Measurements from ENCODE around the gene NBL1. TPM values are rescaled to one million over a fixed set of nuclear protein-coding genes. Genes with fewer than 3 reads are reported as not detected.

Gene NBL1
- total and polyA plus RNA-seq, 2 of the 4 experiments (the other 2 are of a cell fraction), result 14.0 to 54.2 TPM

DNA sequence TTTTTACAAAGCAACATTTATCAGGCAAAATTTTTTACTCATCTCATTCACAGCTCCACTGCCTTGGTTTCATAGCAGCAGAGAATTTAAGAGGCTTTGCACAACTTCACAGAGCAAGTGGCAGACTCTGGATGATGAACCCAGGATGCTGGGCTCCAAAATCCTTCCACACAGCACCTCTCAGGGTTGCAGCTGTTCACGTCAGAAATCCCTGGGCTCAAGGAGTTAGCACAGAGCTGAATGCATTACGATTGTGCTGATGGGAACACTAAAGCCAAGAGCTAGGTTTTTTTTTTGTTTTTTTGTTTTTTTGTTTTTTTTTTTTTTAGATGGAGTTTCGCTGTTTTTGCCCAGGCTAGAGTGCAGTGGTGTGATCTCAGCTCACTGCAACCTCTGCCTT, 18.2 kb downstream of the NBL1 start:
- dilution Hi-C loops (cut with HindIII; ENCODE audit: low sequenced_read_pairs, unreplicated experiment), result no loop called here
- H3K36me3 ChIP-seq (ENCODE audit: control insufficient read depth, insufficient read depth, low read length), result peaks cover 12% of the 10 kb centered on the region; the same call in 1 of the 2 replicates
- no peak overlapping the region for H3K4me3 ChIP-seq (ENCODE audit: insufficient read depth, low read depth, low read length)
- intact Hi-C loops (cut with micrococcal nuclease), result loop anchor here (5.0 to 10.0 kb wide), 2 partner anchors 222 to 490 kb away; partner anchors contain the start of gene OTUD3
- H3K14ac ChIP-seq (replicated peaks; ENCODE audit: low read depth, low read length), result no peak overlapping the region
- BruUV-seq (replicated peaks), result no TSS peak
- in situ Hi-C loops (cut with MboI; ENCODE audit: low sequenced_read_pairs), result no loop called here
- H3K79me1 ChIP-seq (ENCODE audit: low read depth in 1 of 2, low read length in 2 of 2), result 0 out of 4 replicates have a peak, but pooled peaks cover 0 to 2% of the 10 kb centered on the region in 2 experiments
- no peak overlapping the region for H2AFZ ChIP-seq (replicated peaks; ENCODE audit: low read length, poor library complexity)
- ChIA-PET CTCF (interaction anchor here (0.6 to 2.5 kb wide), 7 partner anchors 9 to 43 kb away, joined by 3 to 27 read pairs (median 4); no protein-coding TSS in a partner anchor), POLR2A (ENCODE audit: unreplicated experiment) (no interaction called here)
- no peak overlapping the region for H2BK5ac ChIP-seq (ENCODE audit: low read depth, low read length, poor library complexity, severe bottlenecking)
- H4K20me1 ChIP-seq (ENCODE audit: insufficient read depth, low read length), result 0 out of 2 replicates have a peak, but pooled peaks cover 7% of the 10 kb centered on the region
- H3K9ac ChIP-seq (ENCODE audit: low read depth, low read length), result no peak overlapping the region
- DNase-seq (no peak), ATAC-seq (ENCODE audit: low read depth) (no peak)
- WGBS, 2 experiments (ENCODE audit: extremely low coverage in 2 of 2, insufficient read length in 1 of 2), result no CpG with 5 or more reads among the region's 3 CpGs
- H4K8ac ChIP-seq (ENCODE audit: low read depth in 2 of 2, low read length in 2 of 2), result no peak overlapping the region
- no peak overlapping the region for H3K23ac ChIP-seq (ENCODE audit: low read depth, low read length)
- H2BK120ac ChIP-seq (ENCODE audit: low read depth, low read length), result no peak overlapping the region
- H2AK5ac ChIP-seq (ENCODE audit: low read depth, low read length), result no peak overlapping the region
- no peak overlapping the region for H4K91ac ChIP-seq (ENCODE audit: insufficient read depth, low read depth, low read length)
- H2BK20ac ChIP-seq (ENCODE audit: low read depth, low read length), result no peak overlapping the region
- H3K18ac ChIP-seq (ENCODE audit: low read depth, low read length), result no peak overlapping the region
- TF ChIP-seq RCOR1 (IDR thresholded peaks at IDR 0.05; ENCODE audit: insufficient replicate concordance, low read length) (no peak), POLR2A (IDR thresholded peaks at IDR 0.05; ENCODE audit: low read depth, low read length) (no peak), FOS (IDR thresholded peaks at IDR 0.05; ENCODE audit: low read depth, low read length) (no peak), NFE2L2 (IDR thresholded peaks at IDR 0.05; ENCODE audit: low read depth, low read length) (no peak), RAD21 (IDR thresholded peaks at IDR 0.05; ENCODE audit: low read length) (no peak), MAFK (IDR thresholded peaks at IDR 0.05; ENCODE audit: low read depth, low read length) (no peak), MAZ (IDR thresholded peaks at IDR 0.05; ENCODE audit: borderline replicate concordance, low read depth, low read length) (no peak), CHD1 (IDR thresholded peaks at IDR 0.05; ENCODE audit: low read depth, low read length) (no peak), RFX5 (IDR thresholded peaks at IDR 0.05; ENCODE audit: low read depth, low read length) (no peak), MXI1 (IDR thresholded peaks at IDR 0.05; ENCODE audit: borderline replicate concordance, low read depth, low read length) (no peak), CEBPB (IDR thresholded peaks at IDR 0.05; ENCODE audit: low read depth, low read length) (no peak), BHLHE40 (IDR thresholded peaks at IDR 0.05; ENCODE audit: low read depth, low read length) (no peak)
- TF ChIP-seq, protein P1, sequence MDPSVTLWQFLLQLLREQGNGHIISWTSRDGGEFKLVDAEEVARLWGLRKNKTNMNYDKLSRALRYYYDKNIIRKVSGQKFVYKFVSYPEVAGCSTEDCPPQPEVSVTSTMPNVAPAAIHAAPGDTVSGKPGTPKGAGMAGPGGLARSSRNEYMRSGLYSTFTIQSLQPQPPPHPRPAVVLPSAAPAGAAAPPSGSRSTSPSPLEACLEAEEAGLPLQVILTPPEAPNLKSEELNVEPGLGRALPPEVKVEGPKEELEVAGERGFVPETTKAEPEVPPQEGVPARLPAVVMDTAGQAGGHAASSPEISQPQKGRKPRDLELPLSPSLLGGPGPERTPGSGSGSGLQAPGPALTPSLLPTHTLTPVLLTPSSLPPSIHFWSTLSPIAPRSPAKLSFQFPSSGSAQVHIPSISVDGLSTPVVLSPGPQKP (IDR thresholded peaks at IDR 0.05; ENCODE audit: borderline replicate concordance, low read depth, low read length), result no peak
- TF ChIP-seq, protein P2, sequence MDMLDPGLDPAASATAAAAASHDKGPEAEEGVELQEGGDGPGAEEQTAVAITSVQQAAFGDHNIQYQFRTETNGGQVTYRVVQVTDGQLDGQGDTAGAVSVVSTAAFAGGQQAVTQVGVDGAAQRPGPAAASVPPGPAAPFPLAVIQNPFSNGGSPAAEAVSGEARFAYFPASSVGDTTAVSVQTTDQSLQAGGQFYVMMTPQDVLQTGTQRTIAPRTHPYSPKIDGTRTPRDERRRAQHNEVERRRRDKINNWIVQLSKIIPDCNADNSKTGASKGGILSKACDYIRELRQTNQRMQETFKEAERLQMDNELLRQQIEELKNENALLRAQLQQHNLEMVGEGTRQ (IDR thresholded peaks at IDR 0.05; ENCODE audit: low read depth, low read length), result no peak
- H2AK9ac ChIP-seq (replicated peaks; ENCODE audit: low read depth, low read length, poor library complexity), result no peak overlapping the region
- H4K5ac ChIP-seq (ENCODE audit: low read depth, low read length), result no peak overlapping the region
- peaks cover 1% of the 10 kb centered on the region; the same call in 1 of the 2 replicates for H3K4me1 ChIP-seq (ENCODE audit: control insufficient read depth, insufficient read depth, low read length)
- no peak overlapping the region for H3K56ac ChIP-seq (ENCODE audit: extremely low read depth, insufficient read depth, low read length)
- peaks cover 6% of the 10 kb centered on the region for H3K9me1 ChIP-seq (ENCODE audit: insufficient read depth, low read length)
- H2BK15ac ChIP-seq (ENCODE audit: low read depth, low read length), result no peak overlapping the region
- no peak overlapping the region for H3K4me2 ChIP-seq (ENCODE audit: low read depth, low read length)
- no peaks in the 10 kb centered on the region for H3K9me3 ChIP-seq (ENCODE audit: control insufficient read depth, insufficient read depth, low read length)
- H3K4ac ChIP-seq (ENCODE audit: low read depth, low read length), result no peak overlapping the region
- H3K27me3 ChIP-seq (ENCODE audit: control insufficient read depth, insufficient read depth, low read length), result peaks cover 41% of the 10 kb centered on the region
- H3K27ac ChIP-seq (ENCODE audit: insufficient read depth, low read length), result no peak overlapping the region

All from IMR-90 (cell line).